ENCODE measurements around the gene SNAP29. TPM values are rescaled to one million over a fixed set of nuclear protein-coding genes. Genes with fewer than 3 reads are reported as not detected.

The SNAP29 gene
- total RNA-seq, 4 donors from 2014 or later = 8.0 to 25.5 (median 20.3) TPM

- H3K4me1 ChIP-seq = peaks cover 0 to 27% (median 13%) of the 10 kb centered on the region in 4 donors
- H3K4me3 ChIP-seq = no peak overlapping the region
- TF ChIP-seq, protein P1, sequence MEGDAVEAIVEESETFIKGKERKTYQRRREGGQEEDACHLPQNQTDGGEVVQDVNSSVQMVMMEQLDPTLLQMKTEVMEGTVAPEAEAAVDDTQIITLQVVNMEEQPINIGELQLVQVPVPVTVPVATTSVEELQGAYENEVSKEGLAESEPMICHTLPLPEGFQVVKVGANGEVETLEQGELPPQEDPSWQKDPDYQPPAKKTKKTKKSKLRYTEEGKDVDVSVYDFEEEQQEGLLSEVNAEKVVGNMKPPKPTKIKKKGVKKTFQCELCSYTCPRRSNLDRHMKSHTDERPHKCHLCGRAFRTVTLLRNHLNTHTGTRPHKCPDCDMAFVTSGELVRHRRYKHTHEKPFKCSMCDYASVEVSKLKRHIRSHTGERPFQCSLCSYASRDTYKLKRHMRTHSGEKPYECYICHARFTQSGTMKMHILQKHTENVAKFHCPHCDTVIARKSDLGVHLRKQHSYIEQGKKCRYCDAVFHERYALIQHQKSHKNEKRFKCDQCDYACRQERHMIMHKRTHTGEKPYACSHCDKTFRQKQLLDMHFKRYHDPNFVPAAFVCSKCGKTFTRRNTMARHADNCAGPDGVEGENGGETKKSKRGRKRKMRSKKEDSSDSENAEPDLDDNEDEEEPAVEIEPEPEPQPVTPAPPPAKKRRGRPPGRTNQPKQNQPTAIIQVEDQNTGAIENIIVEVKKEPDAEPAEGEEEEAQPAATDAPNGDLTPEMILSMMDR (IDR thresholded peaks at IDR 0.05) = no peak
- TF ChIP-seq POLR2AphosphoS5 (IDR thresholded peaks at IDR 0.05) (no peak), POLR2A (IDR thresholded peaks at IDR 0.05) (no peak), EP300 (IDR thresholded peaks at IDR 0.05; ENCODE audit: low read depth) (no peak)
- DNase-seq = no peak
- in situ Hi-C loops (cut with MboI; ENCODE audit: low pct_ligation_motif_present in 1 of 4, low pct_unique_long_range_greater_than_20kb in 1 of 4, low sequenced_read_pairs in 3 of 4) (loop anchor here in 1 of 4 donors (25.0 kb wide), 1 partner anchor 205 kb away; no protein-coding TSS in a partner anchor), intact Hi-C loops (cut with DNase I; ENCODE audit: low total_unique reads) (loop anchor here (5.0 kb wide), 1 partner anchor 75 kb away; no protein-coding TSS in a partner anchor)
- WGBS, 2 donors (ENCODE audit: low coverage in 1 of 2) = 88 to 91% methylated on average over 3 to 9 of the region's 9 CpGs
- H3K27ac ChIP-seq = no peak overlapping the region
- H3K36me3 ChIP-seq = peaks cover 0 to 28% (median 8%) of the 10 kb centered on the region in 4 donors
- no peaks in the 10 kb centered on the region for H3K27me3 ChIP-seq
- no peaks in the 10 kb centered on the region for H3K9me3 ChIP-seq
These were observed 23.3 kb downstream of the SNAP29 start for GRCh38 chr22:20881869-20882815.

DNA sequence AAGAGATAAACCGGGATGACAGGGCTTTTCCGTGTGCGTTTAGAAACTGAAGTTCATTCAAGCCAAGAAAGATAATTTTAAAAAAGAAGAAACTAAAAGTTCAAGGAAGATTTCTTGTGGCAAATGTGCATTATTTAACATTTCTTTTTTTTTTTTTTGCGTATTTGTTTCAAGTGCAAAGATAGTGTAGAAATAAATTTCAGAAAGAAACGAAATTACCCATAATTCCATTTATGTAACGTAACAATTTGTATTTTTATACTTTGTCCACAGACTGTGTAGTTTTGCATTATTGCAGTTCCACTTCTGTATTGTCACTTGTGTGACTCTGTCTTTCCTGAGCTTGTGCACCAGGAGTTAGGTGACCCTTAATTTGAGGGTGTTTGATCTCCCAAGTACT lies 24.0 kb downstream of the SNAP29 start:
- H3K4me3 ChIP-seq = no peak overlapping the region
- H3K27ac ChIP-seq = no peak overlapping the region
- no peaks in the 10 kb centered on the region for H3K9me3 ChIP-seq
- H3K4me1 ChIP-seq = peaks cover 0 to 27% (median 13%) of the 10 kb centered on the region in 4 donors
- H3K36me3 ChIP-seq = peaks cover 0 to 24% (median 11%) of the 10 kb centered on the region in 4 donors
- in situ Hi-C loops (cut with MboI; ENCODE audit: low pct_ligation_motif_present in 1 of 4, low pct_unique_long_range_greater_than_20kb in 1 of 4, low sequenced_read_pairs in 3 of 4) (loop anchor here in 1 of 4 donors (25.0 kb wide), 1 partner anchor 204 kb away; no protein-coding TSS in a partner anchor), intact Hi-C loops (cut with DNase I; ENCODE audit: low total_unique reads) (loop anchor here (5.0 kb wide), 1 partner anchor 74 kb away; no protein-coding TSS in a partner anchor)
- WGBS, 2 donors (ENCODE audit: low coverage in 1 of 2) = 89 to 94% methylated on average over 6 of the region's 6 CpGs
- H3K27me3 ChIP-seq = no peaks in the 10 kb centered on the region
- TF ChIP-seq POLR2A (IDR thresholded peaks at IDR 0.05) (no peak), EP300 (IDR thresholded peaks at IDR 0.05; ENCODE audit: low read depth) (no peak), POLR2AphosphoS5 (IDR thresholded peaks at IDR 0.05) (no peak)
- TF ChIP-seq, protein P1 (IDR thresholded peaks at IDR 0.05) = no peak
- DNase-seq = no peak

GRCh38 chr22:20884454-20884853 lies 25.6 kb downstream of the SNAP29 start:
- Histone ChIP-seq H3K27ac (peak overlapping the region in 3 of 4 donors; percentile 72 to 85 (median 76)), H3K4me1 (peaks cover 0 to 27% (median 13%) of the 10 kb centered on the region in 4 donors), H3K9me3 (no peaks in the 10 kb centered on the region), H3K4me3 (no peak overlapping the region), H3K27me3 (no peaks in the 10 kb centered on the region), H3K36me3 (peaks cover 0 to 32% (median 14%) of the 10 kb centered on the region in 4 donors)
- 72% methylated on average over 4 of the region's 4 CpGs; no CpG with 5 or more reads in 1 of the 2 donors for WGBS, 2 donors (ENCODE audit: low coverage in 1 of 2)
- no peak for DNase-seq
- TF ChIP-seq, protein P1 (IDR thresholded peaks at IDR 0.05) = no peak
- TF ChIP-seq POLR2A (IDR thresholded peaks at IDR 0.05) (no peak), POLR2AphosphoS5 (IDR thresholded peaks at IDR 0.05) (no peak), EP300 (IDR thresholded peaks at IDR 0.05; ENCODE audit: low read depth) (no peak)
- in situ Hi-C loops (cut with MboI; ENCODE audit: low pct_ligation_motif_present in 1 of 4, low pct_unique_long_range_greater_than_20kb in 1 of 4, low sequenced_read_pairs in 3 of 4) = loop anchor here in 1 of 4 donors (25.0 kb wide), 1 partner anchor 203 kb away; no protein-coding TSS in a partner anchor
- intact Hi-C loops (cut with DNase I; ENCODE audit: low total_unique reads) = loop anchor here (5.0 kb wide), 1 partner anchor 73 kb away; no protein-coding TSS in a partner anchor

DNA sequence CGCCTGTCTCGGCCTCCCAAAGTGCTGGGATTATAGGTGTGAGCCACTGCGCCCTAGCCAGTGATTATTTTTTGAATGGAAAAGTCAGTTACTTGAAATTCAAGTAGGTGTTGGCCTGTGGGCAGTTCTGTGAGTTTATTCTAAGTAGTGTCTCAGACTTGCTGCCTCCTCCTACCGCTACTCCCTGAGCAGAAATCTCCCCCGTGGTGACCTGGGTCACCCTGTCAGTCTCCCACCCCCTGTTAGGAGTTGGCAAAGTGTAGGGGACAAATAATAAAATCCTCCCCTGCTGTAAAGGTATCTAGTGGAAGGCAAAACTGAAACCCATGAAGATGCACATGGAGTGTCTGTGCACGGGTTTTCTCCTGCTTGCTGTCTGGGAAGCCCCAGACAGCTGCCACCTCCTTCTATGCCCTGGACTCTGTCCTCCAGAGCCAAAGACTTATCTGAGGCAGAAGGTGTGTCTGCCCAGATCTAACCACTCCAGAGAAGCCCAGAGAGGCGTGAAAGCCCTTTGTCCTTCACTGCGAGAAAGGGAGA lies 26.3 kb downstream of the SNAP29 start:
- WGBS, 2 donors (ENCODE audit: low coverage in 1 of 2) = 71% methylated on average over 8 of the region's 8 CpGs; no CpG with 5 or more reads in 1 of the 2 donors
- Histone ChIP-seq H3K36me3 (peaks cover 0 to 33% (median 16%) of the 10 kb centered on the region in 4 donors), H3K9me3 (no peaks in the 10 kb centered on the region), H3K4me3 (no peak overlapping the region), H3K27ac (peak overlapping the region; percentile 72 to 85 (median 78)), H3K27me3 (no peaks in the 10 kb centered on the region), H3K4me1 (peaks cover 0 to 27% (median 13%) of the 10 kb centered on the region in 4 donors)
- intact Hi-C loops (cut with DNase I; ENCODE audit: low total_unique reads) = no loop called here
- DNase-seq = no peak
- TF ChIP-seq EP300 (IDR thresholded peaks at IDR 0.05; ENCODE audit: low read depth) (no peak), POLR2AphosphoS5 (IDR thresholded peaks at IDR 0.05) (no peak), POLR2A (IDR thresholded peaks at IDR 0.05) (no peak)
- TF ChIP-seq, protein P1 (IDR thresholded peaks at IDR 0.05) = no peak
- in situ Hi-C loops (cut with MboI; ENCODE audit: low pct_ligation_motif_present in 1 of 4, low pct_unique_long_range_greater_than_20kb in 1 of 4, low sequenced_read_pairs in 3 of 4) = loop anchor here in 1 of 4 donors (25.0 kb wide), 1 partner anchor 202 kb away; no protein-coding TSS in a partner anchor

Data from transverse colon (tissue), 4 donors.